ENCODE results near the gene WDFY3.
"Not testable (repeated sequence)": the region's sequence is repeated elsewhere in the genome, so short reads cannot be mapped to it uniquely, and the experiment has no call there.

Gene WDFY3

DNA sequence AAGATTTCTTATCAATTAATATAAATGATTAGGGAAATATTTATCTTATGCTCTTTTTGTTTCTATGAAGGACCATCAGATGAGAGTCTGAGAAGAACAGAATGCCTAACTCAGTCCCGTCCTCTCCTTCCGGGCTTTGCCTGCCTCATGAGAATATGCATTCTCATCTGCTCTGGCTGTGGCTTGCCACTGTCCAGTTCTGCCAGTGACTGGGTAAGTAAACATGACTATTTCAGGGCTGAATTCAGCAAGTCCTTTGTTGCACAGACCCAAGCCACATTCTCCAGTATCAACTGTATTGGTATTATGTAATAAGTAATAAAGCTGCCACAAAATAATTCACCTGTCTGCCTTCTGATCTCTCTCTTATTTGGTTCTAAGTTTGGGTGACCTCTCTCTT lies 110.7 kb downstream of the WDFY3 start:
- peak; percentile 13 for DNase-seq (ENCODE audit: low spot score)

- DNase-seq (ENCODE audit: low spot score) = no peak
These were observed 114.4 kb downstream of the WDFY3 start for GRCh38 chr4:84852081-84852480.

- DNase-seq (ENCODE audit: low spot score) = no peak
These were observed 117.3 kb downstream of the WDFY3 start for GRCh38 chr4:84849051-84849640.

DNA sequence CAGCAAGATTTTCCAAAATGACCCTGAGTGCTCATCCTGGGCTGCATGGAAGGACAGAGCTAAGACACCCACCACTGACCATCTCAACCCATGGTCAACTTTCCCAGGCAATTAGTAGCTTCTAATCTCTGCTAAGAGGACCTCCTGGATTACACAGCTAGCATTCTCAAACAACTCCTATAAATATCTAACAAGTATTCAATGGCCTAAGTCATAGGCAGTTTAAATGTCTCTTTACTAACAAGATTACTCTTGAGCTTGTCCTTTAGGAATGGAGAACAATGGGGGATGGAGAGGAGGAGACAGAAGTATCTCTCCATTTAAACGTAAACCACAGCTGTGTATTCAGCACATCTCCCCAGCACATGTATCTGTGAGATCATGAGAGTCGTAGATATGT lies 118.1 kb downstream of the WDFY3 start:
- DNase-seq (ENCODE audit: low spot score) = no peak

- peak; percentile 27 for DNase-seq (ENCODE audit: low spot score)
These were observed 118.5 kb downstream of the WDFY3 start for GRCh38 chr4:84847978-84848377.

- no peak for DNase-seq (ENCODE audit: low spot score)
These were observed 119.5 kb downstream of the WDFY3 start for GRCh38 chr4:84846985-84847384.

GRCh38 chr4:84841435-84841834 lies 125.1 kb downstream of the WDFY3 start:
- DNase-seq (ENCODE audit: low spot score) = no peak

GRCh38 chr4:84837751-84838150 lies 128.7 kb downstream of the WDFY3 start:
- DNase-seq (ENCODE audit: low spot score) = no peak

DNA sequence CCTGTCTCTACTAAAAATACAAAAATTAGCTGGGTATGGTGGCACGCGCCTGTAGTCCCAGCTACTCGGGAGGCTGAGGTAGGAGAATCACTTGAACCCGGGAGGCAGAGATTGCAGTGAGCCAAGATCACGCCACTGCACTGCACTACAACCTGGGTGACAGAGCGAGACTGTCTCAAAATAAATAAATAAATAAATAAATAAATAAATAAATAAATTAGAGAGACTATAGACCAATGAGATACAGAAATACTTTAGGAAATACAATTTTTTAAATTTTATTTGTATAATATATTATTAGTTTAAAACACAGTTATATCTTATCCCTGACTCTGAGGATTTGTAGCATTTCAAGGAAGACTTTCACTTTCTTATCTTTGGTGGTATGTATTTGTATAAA lies 136.9 kb downstream of the WDFY3 start:
- not testable (repeated sequence) for DNase-seq (ENCODE audit: low spot score)

GRCh38 chr4:84826681-84827080 lies 139.8 kb downstream of the WDFY3 start:
- no peak for DNase-seq (ENCODE audit: low spot score)

GRCh38 chr4:84825701-84826341 lies 140.7 kb downstream of the WDFY3 start:
- DNase-seq (ENCODE audit: low spot score) = no peak

DNA sequence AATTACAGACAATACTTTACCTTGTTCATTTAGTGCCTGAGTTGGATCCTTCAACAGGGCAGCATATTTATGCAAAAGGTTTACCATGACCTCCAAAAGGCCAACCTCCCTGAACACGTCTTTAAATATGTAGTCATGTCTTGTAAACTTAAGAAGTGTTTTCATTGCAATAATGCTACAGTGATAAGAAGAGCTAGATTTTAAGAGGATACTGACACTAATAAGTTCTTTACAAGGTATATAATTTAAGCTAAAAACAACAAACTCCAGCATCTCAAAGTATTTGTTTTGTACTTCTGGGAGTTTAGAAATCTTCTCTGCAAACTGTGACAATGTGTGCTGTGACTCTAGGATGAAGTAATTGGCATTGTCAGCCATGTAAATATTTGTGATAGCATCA lies 145.4 kb downstream of the WDFY3 start:
- DNase-seq (ENCODE audit: low spot score) = no peak

DNA sequence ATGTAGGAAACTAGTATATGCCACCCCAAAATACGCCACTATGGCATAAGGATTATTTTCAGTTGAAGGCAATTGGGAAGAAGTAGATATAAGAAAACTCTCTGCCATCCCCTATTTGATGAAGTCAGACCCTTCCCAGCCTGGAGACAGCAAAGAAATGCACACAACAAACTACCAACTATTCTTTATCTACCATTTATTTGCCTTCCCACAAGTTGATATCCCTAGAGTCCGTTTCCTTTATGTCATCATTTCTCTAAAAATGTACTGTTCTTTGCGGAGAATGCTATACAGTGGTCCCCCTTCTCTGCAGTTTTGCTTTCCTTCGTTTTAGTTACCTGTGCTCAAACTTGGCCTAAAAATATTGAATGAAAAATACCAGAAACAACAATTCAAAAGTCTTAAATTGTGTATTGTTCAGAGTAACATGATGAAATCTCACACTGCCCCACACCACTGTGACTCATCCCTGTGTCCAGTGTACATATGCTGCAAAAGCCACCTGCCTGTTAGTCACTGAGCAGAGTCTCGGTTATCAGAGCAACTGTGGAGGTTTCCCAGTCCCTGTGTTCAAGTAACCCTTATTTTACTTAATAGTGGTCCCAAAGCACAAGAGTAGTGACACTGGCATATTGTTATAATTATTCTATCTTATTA lies 152.3 kb downstream of the WDFY3 start:
- DNase-seq (ENCODE audit: low spot score) = peak; percentile 54

DNA sequence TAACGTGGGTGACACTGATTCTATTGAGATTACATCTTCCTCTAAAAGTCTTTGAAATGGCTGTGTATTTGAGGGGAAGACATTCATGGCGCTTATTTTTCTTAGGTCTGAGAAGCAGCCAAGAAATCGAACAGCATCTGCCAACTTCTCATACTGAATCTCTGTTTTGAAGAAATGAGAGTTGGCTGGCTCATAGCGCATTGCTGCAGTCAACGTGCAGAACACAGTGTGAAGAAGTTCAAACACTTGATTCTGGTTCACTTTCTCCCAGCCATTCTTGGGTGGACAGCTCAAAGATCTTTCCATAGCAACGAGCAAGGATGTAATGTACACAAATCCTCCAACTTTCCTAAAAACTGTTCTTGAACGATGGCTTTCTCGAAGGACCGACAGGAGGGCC lies 156.5 kb downstream of the WDFY3 start:
- DNase-seq (ENCODE audit: low spot score) = no peak

- DNase-seq (ENCODE audit: low spot score) = no peak
These were observed 158.2 kb downstream of the WDFY3 start for GRCh38 chr4:84808332-84808731.

- DNase-seq (ENCODE audit: low spot score) = not testable (repeated sequence)
These were observed 159.9 kb downstream of the WDFY3 start for GRCh38 chr4:84806541-84806940.

DNA sequence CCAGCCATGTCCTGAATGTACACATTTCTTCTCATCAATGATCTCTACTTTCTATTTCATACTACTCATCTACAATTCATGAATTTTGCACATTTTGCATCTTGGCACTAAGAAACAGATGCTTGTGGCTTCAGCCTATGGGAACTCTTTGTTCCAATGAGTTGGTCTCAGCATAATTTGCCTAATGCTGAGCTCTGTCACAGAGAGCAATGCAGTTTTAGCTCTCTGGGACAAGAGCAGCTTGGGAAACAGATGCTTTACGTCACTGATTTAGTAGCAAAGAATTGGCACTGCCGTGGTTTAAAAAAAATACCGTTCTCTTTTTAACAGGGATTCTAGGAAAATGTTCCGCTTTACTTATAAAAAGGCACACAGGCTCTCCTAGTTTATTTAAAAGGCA lies 162.4 kb downstream of the WDFY3 start:
- peak; percentile 37 for DNase-seq (ENCODE audit: low spot score)

DNA sequence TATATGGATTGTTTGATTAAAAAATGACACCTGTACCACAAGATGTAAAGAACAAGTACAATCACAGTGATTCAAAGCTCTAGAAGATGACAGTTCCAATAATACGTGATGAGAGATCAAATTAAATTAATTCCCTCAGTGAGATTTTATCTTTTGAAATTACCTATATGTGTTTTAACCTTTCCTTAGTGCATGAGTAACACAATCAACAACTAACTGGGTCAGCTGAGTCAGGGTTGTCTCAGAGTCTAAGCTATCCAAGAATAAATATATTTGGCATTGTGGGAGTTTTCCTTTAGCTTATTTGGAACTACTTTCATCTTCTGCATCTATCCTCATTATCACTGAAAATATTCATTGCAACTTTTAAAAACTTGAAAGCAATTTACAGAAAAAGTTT lies 162.8 kb downstream of the WDFY3 start:
- peak; percentile 9 for DNase-seq (ENCODE audit: low spot score)

DNA sequence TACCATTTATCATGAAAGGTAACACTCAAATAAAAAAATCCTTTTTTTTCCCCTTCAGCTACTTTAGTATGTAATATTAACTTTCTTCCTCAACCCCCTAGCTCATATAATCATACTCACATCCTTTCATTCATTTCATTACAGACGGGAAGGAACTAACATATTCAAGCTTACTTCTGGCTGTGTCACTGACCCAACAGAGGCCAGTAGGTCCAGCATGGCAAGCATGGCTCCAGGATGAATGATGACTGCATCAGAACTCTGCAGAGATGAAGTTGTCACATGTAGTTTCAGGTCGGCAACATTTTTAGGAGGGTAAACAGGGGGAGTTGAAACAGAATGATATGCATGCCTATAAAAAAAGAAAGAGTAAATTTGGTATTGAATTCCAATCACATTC lies 163.4 kb downstream of the WDFY3 start:
- DNase-seq (ENCODE audit: low spot score) = no peak

GRCh38 chr4:84800256-84800655 lies 166.2 kb downstream of the WDFY3 start:
- no peak for DNase-seq (ENCODE audit: low spot score)

DNA sequence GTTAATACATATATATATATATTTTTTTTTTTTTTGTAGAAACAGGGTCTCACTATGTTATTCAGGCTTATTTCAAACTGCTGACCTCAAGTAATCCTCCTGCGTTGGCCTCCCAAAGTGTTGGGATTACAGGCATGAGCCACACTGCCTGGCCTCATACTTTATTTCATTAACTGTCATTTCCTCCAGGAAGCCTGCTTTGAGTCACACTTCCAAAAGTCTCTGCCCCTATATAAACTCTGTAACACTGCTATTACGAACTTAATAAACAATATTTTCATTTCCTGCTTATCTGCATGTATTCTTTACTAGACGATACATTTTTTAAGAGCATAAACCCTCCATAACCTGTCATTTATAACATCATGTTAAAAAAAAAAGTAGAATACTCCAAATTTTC lies 167.2 kb downstream of the WDFY3 start:
- DNase-seq (ENCODE audit: low spot score) = no peak

DNA sequence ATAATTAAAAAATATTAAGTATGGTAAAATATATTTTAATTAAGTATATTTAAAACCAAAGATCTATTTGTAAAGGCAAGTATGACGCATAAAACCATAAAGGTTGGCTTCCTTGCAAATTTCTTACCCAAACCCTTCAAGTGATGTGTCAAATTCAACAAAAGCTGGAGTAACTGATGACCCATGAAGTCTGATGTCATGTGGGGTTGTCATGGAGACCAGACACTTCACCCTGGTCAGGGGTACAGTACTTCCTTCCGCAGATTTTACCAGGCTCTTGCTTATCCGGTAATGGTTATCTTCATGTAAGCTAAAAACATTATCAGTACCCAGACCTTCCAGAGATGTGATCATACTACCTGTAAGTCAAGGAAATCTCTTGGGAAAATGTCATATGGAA lies 170.1 kb downstream of the WDFY3 start:
- DNase-seq (ENCODE audit: low spot score) = no peak

Measured in AG20443 (cell line).